ENCODE results near the gene TCP11L2. TPM values are rescaled to one million over a fixed set of nuclear protein-coding genes. Genes with fewer than 3 reads are reported as not detected.

Gene TCP11L2
- polyA plus RNA-seq (ENCODE audit: insufficient read depth in 1 of 5, insufficient read length in 5 of 5, low replicate concordance in 1 of 5): 10 to 100 TPM; 13.7 to 27.6 (median 26.6) TPM
- long read RNA-seq, donor 1, transcript TCP11L2-201 (10 exons, 2,219 nt): major isoform, 6 of 15 reads
- long read RNA-seq, donor 1, partial matches to known transcripts: 8 of 15 reads
- long read RNA-seq, donor 1, other reads (novel, unspliced or antisense): 0 of 15 reads
- long read RNA-seq, donor 2, partial matches to known transcripts: 0 of 2 reads
- long read RNA-seq, donor 2, other reads (novel, unspliced or antisense): 0 of 2 reads
- long read RNA-seq, donor 3, partial matches to known transcripts: 0 of 2 reads
- long read RNA-seq, donor 3, other reads (novel, unspliced or antisense): 0 of 2 reads
- long read RNA-seq, donor 4, partial matches to known transcripts: 0 of 3 reads
- long read RNA-seq, donor 4, other reads (novel, unspliced or antisense): 0 of 3 reads
- long read RNA-seq, donor 5, partial matches to known transcripts: 6 of 8 reads
- long read RNA-seq, donor 5, other reads (novel, unspliced or antisense): 0 of 8 reads
- long read RNA-seq, donor 6, partial matches to known transcripts: 0 of 3 reads
- long read RNA-seq, donor 6, other reads (novel, unspliced or antisense): 0 of 3 reads
- long read RNA-seq, donor 7, partial matches to known transcripts: 19 of 23 reads
- long read RNA-seq, donor 7, other reads (novel, unspliced or antisense): 0 of 23 reads
- long read RNA-seq, donor 8: 0 reads

- peak; percentile 83 to 84 for DNase-seq
Measured at GRCh38 chr12:106302401-106303201, at the start of gene TCP11L2. TSS of gene TCP11L2 (plus strand) at chr12:106302733. CDS start at chr12:106311076, 8,343 bp downstream.

DNA sequence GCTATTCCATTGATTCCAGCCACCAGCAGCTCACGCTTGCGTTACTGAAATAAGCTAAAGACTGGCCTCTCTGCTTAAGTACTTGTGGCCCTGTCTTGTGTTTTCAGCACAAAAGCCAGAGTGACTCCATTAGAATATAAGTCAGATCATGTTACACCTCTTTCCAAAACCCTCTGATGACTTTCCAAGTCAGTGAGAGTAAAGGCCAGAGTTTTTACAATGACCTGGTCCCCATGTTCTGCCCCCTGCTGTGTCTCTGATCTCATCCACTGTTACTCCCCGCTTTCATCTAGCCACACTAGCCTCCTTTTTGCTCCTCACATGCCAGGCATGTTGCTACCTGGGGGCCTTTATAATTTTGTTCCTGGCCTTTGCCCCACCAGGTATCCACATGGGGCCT, 47.8 kb upstream of the TCP11L2 start:
- DNase-seq: no peak

DNA sequence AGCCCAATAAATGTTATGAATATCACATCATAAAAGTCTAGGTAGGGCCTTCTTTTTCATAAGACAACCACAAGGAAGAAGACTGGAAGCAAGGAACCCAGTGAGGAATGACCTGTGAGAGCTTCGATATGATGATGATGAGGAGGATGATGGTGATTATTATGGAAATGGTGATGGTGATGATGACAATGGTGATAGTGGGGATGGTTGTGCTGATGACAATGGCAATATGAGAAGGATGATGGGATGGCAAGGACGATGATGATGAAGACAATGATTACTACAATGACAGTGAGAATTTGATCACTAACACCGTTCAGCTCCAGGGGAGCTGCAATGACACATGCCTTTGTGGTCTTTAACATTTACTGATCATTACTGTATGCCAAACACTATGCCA, 47.0 kb upstream of the TCP11L2 start:
- no peak for DNase-seq

DNA sequence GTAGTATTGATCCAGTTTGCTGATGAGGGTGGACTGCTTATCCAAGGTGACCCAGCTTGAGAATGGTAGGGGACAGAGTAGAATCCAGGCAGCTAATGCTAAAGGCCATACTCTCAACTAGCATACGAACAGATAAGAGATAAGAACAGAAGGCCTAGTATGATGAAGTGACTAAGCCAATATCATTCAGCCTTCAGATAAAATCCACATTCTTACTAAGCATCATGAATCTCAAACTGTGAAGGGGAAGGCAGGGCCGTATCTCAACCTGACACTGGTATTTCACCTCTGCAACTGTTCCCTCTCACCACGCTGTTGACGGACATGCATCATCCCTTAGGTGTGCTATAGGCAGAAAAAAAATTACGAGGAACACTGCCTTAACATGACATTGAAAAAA, 46.6 kb upstream of the TCP11L2 start:
- DNase-seq: no peak

DNA sequence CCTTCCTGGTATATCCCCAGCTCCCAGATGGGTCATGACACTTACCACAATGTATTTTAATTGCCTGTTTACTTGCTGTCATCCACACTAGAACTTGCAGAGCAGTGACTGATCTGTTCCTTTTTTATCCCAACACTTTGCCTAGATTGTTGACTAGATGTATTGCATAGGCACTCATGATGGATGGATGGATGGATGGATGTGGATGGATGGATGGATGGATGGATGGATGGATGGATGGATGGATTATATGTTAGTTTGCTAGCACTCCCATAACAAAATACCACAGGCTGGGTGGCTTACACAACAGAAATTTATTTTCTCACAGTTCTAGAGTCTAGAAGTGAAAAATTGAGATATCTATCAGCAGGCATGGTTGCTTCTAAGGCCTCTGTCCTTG, 46.0 kb upstream of the TCP11L2 start:
- DNase-seq: no peak

DNA sequence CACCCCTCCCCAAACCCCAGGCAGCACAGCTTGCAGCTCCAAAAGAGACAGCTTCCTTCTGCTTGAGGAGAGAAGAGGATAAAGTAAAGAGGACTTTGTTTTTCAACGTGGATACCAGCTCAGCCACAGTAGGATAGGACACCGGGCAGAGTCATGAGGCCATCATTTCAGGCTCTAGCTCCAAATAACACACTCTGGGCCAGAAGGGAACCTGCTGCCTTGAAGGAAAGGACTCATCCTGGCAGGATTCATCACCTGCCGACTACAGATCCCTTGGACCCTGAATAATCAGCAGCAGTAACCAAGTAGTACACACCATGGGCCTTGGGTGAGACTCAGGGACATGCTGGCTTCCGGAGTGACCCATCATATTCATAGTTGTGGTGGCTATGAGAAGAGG, 44.3 kb upstream of the TCP11L2 start:
- no peak for DNase-seq

GRCh38 chr12:106258935-106259334, 43.6 kb upstream of the TCP11L2 start:
- DNase-seq: no peak

DNA sequence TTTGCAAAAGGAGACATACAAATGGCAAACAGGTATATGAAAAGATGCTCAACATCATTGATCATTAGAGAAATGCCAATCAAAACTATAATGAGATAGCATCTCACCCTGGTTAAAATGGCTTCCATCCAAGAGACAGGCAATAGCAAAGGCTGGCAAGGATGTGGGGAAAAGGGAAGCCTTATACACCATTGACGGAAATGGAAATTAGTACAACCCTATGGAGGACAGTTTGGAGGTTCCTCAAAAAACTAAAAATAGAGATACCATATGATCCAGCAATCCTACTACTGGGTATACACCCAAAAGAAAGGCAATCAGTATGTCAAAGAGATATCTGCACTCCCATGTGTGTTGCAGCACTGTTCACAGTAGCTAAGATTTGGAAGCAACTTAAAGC, 37.4 kb upstream of the TCP11L2 start:
- no peak for DNase-seq

- DNase-seq: no peak
Measured at GRCh38 chr12:106267535-106267934, 35.0 kb upstream of the TCP11L2 start.

DNA sequence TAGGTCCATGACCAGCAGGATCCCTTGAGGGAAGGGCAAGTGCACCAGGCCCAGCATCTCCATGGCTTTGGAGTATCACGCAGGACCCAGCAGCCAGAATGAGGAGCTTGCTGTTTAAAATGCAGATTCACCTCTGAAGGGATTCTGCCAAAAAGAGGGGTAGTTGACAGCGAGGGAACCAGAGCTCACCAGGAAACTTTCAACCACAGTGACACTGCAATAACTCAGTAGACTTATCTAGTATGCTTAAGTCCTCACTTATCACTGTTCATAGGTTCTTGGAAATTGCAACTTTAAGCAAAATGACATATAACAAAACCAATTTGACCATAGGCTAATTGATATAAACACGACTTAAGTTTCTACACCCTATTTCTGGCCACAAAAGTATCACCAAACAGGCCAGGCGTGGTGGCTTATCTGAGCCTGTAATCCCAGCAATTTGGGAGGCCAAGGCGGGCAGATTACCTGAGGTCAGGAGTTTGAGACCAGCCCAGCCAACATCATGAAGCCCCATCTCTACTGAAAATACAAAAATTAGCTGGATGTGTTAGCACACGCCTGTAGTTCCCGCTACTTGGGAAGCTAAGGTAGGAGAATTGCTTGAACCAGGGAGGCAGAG, 33.3 kb upstream of the TCP11L2 start:
- no peak for DNase-seq

DNA sequence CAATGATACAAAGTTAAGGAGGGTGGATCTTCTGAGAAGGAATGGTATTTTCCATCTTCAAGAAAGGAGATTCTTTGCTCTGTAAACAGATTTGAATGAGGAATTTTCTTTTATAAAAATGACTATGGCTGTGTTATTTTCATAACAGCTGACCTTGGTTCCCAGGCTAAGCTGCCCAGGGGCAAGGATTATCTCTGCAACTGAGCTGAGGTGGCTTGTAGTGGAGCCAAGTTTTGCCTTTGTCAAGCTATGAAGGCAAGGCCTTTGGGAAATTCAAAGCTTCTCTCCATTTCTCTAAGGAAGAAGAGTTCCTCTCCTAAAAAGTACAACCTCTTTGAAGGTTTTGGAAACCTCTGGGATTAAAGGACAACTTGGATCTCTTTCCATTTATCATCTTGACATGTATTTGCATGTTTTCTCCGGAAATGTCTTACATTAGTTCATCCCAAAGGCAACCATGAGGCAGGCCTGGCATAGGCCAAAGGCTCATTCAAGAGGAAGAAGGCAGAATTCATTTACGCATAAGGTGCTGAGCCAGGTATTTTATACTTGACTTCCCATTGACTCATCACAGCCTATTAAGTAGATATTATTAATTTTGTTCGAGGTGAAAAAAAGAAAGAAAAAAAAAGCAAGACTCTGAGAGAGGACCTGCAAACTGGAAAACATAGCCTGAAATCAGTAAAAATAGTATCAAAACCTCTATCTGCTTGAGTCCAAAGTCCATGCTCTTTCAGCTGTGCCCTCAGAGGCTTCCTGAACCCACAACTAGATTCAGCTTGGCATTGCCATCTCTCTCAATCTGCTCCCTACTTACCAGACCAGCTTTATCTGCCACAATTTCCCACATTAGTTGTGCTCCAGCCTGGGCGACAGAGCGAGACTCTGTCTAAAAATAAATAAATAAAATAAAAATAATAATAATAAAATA, 30.7 kb upstream of the TCP11L2 start:
- no peak for DNase-seq

- DNase-seq: no peak
Measured at GRCh38 chr12:106273491-106273890, 29.0 kb upstream of the TCP11L2 start.

DNA sequence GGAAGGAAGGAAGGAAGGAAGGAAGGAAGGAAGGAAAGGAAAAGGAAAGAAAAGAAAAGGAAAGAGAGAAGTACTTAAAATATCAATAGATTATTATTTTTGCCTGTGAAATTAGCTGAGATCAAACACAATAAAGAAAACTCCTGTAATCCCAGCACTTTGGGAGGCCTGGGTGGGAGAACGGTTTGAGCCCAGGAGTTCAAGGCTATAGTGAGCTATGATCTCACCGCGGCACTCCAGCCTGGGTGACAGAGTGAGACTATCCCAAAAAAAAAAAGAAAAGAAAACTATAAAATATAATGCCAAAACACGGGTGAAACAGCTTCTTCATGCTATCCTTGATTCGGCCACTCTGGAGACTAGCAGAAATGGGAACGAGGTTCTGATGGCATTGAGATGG, 28.5 kb upstream of the TCP11L2 start:
- no peak for DNase-seq

DNA sequence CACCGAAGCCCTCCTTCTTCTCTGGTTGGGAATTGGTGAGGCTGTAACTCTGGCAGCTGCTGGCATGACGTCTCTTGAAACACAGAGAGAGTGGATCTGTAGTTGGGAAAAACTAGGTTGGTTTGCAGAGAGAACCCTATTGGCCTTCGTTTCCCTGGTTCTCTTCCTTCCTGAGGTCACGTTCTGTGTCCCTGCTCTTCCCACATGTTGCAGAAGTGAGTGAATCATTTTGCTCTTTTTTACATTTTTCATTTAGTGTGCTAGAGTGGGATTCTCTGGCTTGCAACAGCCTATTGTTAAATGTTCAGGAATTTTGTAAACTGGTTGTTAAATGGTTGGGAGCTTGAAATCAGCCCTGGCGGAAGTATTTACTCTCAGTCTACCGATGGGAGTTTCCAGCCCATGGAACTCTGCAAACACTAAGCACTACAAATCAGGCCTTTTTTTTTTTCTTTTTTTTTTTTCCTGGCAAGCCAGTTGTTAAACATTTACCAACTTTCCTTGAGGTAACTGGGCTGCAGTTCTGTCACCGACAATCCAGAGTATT, 27.9 kb upstream of the TCP11L2 start:
- peak in 1 of 2 donors; percentile 22 for DNase-seq

GRCh38 chr12:106275458-106275857, 27.1 kb upstream of the TCP11L2 start:
- no peak for DNase-seq

GRCh38 chr12:106276032-106276740, 26.3 kb upstream of the TCP11L2 start:
- DNase-seq: no peak

DNA sequence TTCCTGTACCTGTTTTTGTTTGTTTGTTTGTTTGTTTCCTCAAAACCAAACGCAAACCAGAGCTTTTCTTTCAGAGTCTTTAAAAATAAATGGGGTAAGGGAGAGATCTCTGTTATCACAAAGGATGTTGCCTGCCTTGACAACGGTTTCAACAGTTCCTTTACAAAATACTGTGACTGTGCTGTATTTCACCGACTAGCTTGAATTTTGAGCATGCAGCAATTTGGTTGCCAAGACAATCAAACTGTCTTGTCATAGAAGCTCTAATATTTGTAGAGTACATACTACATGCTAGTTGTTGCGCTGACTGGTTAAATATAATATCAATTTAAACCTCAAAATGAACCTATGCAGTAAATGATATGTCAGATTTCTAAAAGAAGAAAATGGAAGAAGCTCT, 22.4 kb upstream of the TCP11L2 start:
- no peak for DNase-seq

DNA sequence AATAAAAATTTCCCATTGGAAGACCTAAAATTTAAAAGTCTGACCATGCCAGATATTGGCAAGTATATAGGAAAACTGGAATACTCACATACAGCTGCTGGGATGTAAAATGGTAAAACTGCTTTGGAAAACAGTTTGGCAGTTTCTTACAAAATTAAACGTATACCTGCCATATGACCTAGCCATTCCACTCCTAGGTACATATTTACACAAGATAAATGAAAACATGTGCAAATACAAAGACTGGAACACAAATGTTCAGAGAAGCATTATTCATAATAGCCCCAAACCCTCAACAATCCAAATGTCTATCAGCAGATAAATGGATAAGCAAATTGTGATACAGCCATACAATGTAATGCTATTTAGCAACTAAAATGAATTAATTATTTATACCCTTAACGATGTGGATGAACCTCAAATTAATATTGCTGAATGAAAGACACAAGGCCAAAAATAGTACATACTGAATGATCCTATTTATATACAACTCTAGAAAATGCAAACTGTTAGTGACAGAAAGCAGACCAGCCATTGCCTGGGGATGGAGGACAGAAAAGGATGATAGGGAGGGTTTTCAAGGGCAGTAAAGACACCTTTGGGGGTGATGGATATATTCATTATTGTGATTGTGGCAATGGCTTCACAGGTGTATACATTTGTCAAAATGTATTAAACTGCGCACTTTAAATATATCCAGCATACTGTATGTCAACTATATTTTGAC, 21.3 kb upstream of the TCP11L2 start:
- no peak for DNase-seq

- DNase-seq: no peak
Measured at GRCh38 chr12:106281804-106282203, 20.7 kb upstream of the TCP11L2 start.

Data from right lung (tissue), 10 donors.